Activated T-cell treated with anti-CD3 and anti-CD28 coated beads, Interleukin-2, amount 50 U/mL, for 1 hour (primary cell): ENCODE measurements around the gene CARF.
"Not testable (repeated sequence)": the region's sequence is repeated elsewhere in the genome, so short reads cannot be mapped to it uniquely, and the experiment has no call there.

Source experiments
- DNase-seq: peaks from one replicate; pipeline ENCODE4 v3.0.0-alpha.2; 2020

Gene CARF, protein sequence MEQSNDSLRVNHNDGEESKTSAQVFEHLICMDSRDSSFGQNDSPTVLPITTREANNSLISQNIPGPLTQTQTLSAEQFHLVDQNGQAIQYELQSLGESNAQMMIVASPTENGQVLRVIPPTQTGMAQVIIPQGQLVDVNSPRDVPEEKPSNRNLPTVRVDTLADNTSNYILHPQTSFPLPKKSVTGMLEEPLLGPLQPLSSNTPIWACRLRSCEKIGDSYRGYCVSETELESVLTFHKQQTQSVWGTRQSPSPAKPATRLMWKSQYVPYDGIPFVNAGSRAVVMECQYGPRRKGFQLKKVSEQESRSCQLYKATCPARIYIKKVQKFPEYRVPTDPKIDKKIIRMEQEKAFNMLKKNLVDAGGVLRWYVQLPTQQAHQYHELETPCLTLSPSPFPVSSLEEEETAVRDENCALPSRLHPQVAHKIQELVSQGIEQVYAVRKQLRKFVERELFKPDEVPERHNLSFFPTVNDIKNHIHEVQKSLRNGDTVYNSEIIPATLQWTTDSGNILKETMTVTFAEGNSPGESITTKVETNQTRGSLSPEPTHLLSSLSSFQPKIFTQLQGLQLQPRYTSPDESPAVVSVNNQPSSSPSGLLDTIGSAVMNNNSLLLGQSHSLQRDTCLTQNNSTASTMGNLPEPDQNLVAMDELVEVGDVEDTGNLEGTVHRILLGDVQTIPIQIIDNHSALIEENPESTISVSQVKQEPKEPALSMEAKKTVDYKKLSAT

GRCh38 chr2:202911512-202912341 lies at the start of gene CARF, which contains the start of gene WDR12:
Gene CARF, plus strand, starts transcription at chr2:202912275. Its CDS starts 29,628 bp downstream, at chr2:202941903.
Gene WDR12, minus strand, starts transcription at chr2:202911673. Its CDS starts 197 bp downstream, at chr2:202911476.
- peak; percentile 88 for DNase-seq

DNA sequence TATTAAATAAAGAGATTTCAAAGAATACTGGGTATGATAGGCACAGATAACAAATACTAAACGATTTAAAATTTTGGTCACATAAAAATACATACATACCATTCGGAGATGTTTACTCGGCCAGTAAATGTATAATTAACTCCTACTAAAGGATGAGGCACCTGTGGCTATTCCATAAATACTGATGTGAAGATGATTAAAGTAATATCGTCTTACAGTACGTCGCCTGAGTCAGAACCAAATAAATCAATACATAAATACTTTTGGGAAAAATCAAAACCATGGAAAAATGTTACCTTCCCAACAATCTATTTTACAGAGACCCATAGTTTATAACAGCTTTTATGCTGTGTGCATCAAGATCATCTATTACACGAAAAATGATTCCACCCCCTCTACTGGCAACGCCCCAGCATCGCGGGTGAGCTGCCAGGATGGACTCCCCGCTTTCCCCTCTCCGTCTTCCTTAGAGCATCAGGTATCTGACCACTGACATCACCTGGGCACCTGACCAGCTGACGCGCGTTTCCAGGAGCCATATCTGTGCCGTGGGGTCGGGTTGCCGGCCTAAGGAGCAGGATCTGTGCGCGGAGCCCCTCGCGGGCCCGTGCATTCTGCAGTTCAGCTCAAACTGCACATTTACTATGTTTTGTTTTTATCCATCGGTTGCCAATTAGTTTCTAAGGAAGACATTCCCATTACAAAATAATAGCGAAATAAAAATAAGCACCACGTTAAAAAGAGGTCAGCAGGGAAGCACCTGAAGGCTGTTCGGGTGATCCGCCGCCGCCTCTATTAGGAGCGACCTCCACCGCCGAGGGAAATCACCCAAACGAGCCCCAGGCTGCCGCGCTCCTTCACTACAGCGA lies 41.4 kb upstream of the CARF start:
- DNase-seq = peak; percentile 67

- peak; percentile 59 for DNase-seq
Measured at GRCh38 chr2:202871300-202872141, 40.6 kb upstream of the CARF start, which contains the start of gene ICA1L. Gene ICA1L, minus strand, starts transcription at chr2:202871766. Its CDS starts 42,757 bp downstream, at chr2:202829009.

- DNase-seq = no peak
Measured at GRCh38 chr2:202877699-202878098, 34.4 kb upstream of the CARF start.

GRCh38 chr2:202881570-202881969 lies 30.5 kb upstream of the CARF start:
- no peak for DNase-seq

DNA sequence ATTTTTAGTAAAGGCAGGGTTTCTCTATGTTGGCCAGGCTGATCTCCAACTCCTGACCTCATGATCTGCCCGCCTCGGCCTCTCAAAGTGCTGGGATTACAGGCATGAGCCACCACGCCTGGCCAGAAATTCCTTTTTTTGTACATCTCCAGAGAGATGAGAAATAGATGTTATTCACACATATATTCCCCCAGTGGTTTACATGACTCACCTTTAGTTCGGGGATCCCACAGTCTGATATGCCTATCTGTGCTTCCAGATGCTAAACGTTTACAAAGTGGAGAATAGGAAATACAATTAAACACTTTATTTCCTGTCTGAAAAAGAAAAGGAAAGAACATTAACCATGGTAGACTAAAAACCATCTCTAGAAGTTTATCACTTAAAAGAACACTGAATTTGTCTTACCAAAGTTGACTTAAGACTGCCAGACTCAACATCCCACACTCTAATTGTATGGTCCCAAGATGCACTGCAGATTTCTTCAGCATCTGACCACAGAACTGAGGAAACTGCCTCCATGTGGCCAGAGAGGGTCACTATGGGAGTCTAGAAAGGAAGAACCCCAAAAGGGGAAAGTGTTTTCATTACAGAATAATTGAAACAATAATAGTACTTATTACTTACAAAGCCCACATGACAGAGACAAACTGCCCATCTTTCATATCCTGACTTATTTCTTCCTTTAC lies 27.9 kb upstream of the CARF start:
- DNase-seq = no peak

DNA sequence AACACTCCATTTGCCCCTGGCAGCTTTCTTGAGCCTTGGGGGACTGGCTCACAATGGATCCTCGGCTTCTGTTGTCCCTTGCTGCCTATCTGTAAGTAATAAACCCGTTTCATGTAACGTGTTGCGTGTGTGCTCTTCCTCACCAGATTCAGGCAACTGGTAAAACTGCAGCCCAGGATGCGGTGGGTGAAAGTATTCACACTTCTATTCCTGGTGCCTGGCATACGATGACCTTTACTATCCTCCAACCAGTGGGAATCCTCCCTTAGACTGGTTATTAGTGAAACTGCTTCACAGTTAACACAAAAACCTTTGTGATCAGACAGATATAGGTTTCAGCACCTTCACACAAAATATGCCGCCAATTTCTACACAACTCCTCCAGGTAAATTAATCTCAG lies 26.9 kb upstream of the CARF start:
- DNase-seq = no peak

GRCh38 chr2:202905507-202905906 lies 6.6 kb upstream of the CARF start:
- DNase-seq = not testable (repeated sequence)

- no peak for DNase-seq
Measured at GRCh38 chr2:202908186-202908585, 3.9 kb upstream of the CARF start.

- no peak for DNase-seq
Measured at GRCh38 chr2:202909394-202910192, 2.5 kb upstream of the CARF start.

DNA sequence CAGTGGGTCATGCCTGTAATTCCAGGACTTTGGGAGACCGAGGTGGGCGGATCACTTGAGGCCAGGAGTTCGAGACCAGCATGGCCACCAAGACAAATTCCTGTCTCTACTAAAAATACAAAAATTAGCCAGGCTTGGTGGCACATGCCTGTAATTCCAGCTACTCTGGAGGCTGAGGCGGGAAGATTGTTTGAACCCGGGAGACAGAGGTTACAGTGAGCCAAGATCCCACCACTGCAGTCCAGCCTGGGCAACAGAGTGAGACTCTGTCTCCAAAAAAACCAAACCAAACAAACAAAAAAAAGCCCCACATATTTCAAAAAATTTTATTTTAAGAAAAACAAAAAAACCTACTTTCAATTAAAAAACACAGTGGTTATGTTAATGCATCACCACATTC lies 1.8 kb upstream of the CARF start:
- not testable (repeated sequence) for DNase-seq

DNA sequence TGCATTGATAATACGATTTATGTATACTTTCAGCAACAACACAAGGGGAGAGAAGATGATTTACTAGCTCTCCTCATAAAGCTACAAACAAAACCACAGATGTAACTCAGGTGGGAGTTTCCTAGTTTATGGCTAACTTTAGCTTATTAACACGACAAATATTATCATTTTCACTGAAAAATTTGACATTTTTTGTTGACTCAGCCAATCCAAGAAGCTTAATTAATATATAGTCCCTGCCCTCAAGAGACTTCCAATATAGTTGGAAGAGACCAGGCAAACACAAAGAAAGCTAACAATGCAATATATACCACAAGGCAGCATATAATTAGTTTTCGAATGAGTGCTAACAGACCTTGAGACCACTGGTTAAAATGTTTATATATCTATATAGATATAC lies 1.4 kb upstream of the CARF start:
- no peak for DNase-seq

GRCh38 chr2:202911203-202911511 lies 918 bp upstream of the CARF start:
- no peak for DNase-seq

GRCh38 chr2:202912342-202913201 lies 497 bp downstream of the CARF start:
- DNase-seq = not testable (repeated sequence)

DNA sequence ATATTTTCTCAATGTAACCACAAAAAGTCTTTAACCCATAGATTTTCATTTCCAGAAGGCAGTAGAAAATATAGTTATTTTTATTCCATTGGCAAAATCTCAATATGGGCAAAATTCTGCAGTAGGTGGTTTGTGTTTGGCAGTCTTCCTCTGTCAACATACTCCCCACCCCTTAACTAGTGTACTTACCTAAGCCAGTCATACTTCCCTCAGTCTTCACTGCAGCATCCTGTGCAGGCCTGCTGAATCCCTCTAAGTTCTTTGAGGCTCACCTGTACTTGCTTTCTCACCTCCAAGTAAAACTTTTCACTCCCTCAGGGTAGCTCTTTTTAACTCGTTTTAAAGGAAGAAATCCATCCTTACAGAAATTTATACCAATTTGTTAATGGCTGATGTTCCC lies 6.8 kb downstream of the CARF start:
- DNase-seq = no peak

DNA sequence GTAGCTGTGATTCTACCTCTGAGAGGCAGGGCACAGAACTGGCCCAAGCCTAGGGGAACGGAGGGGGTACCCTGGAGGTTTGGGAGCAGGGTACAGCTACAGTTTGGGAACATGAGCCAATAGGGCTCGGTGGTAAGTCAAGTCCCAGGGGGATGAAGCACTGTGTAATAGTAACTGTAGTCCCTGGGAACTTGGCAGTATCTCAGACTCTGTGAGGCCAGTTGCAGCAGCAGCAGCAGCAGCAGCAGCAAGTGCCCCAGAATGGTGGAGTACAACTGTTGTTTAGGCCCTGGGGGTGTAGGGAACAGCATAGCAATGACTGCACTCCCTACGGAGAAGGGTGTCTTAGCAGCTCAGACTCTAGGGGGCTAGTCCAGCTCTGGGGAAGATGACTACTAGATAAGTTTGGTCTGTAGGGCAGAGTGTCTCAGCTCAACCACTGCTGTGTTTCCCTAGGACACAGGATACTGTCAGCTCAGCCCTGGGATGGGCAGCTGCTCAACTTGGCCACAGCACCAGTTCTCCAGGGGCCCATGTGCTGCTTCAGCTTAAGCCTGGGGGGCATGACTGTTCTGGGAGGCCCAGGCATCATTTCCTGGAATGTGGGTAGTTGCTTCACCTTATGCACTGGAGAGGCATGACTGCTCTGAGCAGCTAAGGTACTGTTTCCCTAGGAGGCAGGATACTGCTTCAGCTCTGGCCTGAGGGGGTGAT lies 20.5 kb downstream of the CARF start:
- no peak for DNase-seq

- no peak for DNase-seq
Measured at GRCh38 chr2:202933139-202933510, 21.1 kb downstream of the CARF start.

GRCh38 chr2:202933958-202934357 lies 21.9 kb downstream of the CARF start:
- DNase-seq = no peak
